ENCODE results near the gene SERPINA12. TPM values are rescaled to one million over a fixed set of nuclear protein-coding genes. Genes with fewer than 3 reads are reported as not detected.
A peak's percentile ranks its signal among the peaks of the same experiment; 100 is the strongest.

The SERPINA12 gene
- total and polyA plus RNA-seq, 8 donors, result not detected

- Histone ChIP-seq H3K27me3 (peaks cover 0 to 26% of the 10 kb centered on the region in 2 donors), H3K4me3 (no peak overlapping the region), H3K9me3 (peaks cover 0 to 11% of the 10 kb centered on the region in 2 donors), H3K27ac (no peak overlapping the region), H3K4me1 (no peaks in the 10 kb centered on the region), H3K36me3 (no peaks in the 10 kb centered on the region)
- ATAC-seq, result no peak
- TF ChIP-seq CTCF (IDR thresholded peaks at IDR 0.05), result no peak
- intact Hi-C loops (cut with DNase I), result no loop called here
- no peak for DNase-seq
Measured at GRCh38 chr14:94542111-94542810, 33.0 kb upstream of the SERPINA12 start.

DNA sequence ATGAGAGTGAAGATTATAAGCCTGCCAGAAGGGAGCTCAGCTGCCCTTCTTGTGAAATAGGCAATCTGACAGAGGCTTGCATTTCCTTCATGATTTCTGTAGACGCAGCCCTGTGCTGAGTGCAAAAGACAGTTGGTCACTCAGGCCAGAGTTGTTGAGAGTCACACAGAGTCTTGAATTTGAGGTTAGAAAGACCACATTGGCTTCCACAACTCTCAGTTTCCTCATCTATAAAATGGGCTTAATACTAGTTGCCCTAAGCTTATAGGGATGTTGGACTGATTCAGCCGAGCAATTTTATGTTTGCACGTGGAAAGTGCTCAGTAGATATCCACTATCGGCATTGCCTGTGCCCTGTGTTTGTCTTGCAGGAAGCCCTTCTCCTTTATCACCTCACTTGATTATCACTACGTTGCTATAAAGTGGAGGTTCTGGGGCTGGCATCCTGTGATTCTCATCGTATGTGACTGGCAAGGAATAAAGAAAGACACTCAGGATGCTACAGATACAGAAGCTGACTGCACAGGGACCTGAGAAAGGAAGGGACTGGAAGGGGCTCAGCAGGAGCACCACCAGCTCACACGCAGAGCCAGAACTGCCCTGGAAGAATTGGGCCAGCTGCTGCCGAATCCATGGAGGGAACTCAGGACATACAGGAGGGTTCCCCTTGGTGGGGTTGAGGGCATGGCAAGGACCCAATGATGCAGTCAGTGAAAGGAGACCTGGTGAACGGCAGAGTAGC lies 32.1 kb upstream of the SERPINA12 start:
- no peak overlapping the region for H3K4me3 ChIP-seq
- DNase-seq (no peak), ATAC-seq (no peak)
- no peak for TF ChIP-seq CTCF (IDR thresholded peaks at IDR 0.05)
- H3K27ac ChIP-seq, result no peak overlapping the region
- no peaks in the 10 kb centered on the region for H3K4me1 ChIP-seq
- intact Hi-C loops (cut with DNase I), result no loop called here
- peaks cover 0 to 26% of the 10 kb centered on the region in 2 donors for H3K27me3 ChIP-seq
- H3K36me3 ChIP-seq, result no peaks in the 10 kb centered on the region
- H3K9me3 ChIP-seq, result peaks cover 0 to 5% of the 10 kb centered on the region in 2 donors

GRCh38 chr14:94540031-94540794 lies 30.9 kb upstream of the SERPINA12 start:
- ATAC-seq, result no peak
- no peaks in the 10 kb centered on the region for H3K9me3 ChIP-seq

DNA sequence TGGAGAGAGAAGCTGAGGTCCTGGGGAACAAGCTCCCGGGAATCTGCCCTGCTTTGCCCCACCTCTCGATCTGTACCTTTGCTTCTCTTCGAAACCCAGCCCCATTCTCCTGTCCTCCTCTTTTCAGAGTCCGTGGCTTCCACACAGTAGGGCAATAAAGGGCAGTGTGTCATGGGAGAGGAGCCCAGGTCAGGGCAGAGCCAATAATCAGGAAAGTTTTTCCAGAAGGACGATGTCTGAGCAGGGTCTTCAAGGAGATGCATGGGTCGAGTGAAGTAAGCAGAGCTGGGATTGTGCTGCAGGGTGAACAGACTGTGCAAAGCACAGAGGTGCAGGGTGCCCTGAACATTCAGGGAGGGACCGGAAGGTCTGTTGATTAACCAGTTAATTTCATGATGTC lies 29.9 kb upstream of the SERPINA12 start:
- Histone ChIP-seq H3K9me3 (no peaks in the 10 kb centered on the region), H3K27ac (no peak overlapping the region), H3K4me1 (no peaks in the 10 kb centered on the region), H3K36me3 (no peaks in the 10 kb centered on the region), H3K27me3 (peaks cover 0 to 27% of the 10 kb centered on the region in 2 donors), H3K4me3 (no peak overlapping the region)
- ATAC-seq, result no peak
- no peak for TF ChIP-seq CTCF (IDR thresholded peaks at IDR 0.05)
- intact Hi-C loops (cut with DNase I), result no loop called here
- DNase-seq, result no peak

More at GRCh38 chr14:94540031-94540794, 30.9 kb upstream of the SERPINA12 start:
- Histone ChIP-seq H3K4me1 (no peaks in the 10 kb centered on the region), H3K27ac (no peak overlapping the region), H3K27me3 (peaks cover 0 to 22% of the 10 kb centered on the region in 2 donors), H3K36me3 (no peaks in the 10 kb centered on the region), H3K4me3 (no peak overlapping the region)
- peak in 1 of 4 donors; percentile 13 for DNase-seq
- TF ChIP-seq CTCF (IDR thresholded peaks at IDR 0.05), result no peak
- intact Hi-C loops (cut with DNase I), result no loop called here

Data from left lung (tissue), 10 donors.